Measurements from ENCODE around the gene PDCD2.
"Not testable (repeated sequence)": the region's sequence is repeated elsewhere in the genome, so short reads cannot be mapped to it uniquely, and the experiment has no call there.

PDCD2 gene

DNA sequence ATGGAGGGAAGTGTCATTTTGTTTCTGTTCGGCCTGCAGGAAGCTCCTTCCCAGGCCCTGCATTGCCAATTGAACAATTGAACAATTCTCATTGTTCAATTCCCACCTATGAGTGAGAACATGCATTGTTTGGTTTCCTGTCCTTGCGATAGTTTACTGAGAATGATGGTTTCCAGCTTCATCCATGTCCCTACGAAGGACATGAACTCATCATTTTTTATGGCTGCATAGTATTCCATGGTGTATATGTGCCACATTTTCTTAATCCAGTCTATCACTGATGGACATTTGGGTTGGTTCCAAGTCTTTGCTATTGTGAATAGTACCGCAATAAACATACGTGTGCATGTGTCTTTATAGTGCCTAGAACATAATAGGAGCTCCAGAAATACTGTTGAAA lies 56.4 kb downstream of the PDCD2 start:
- not testable (repeated sequence) for H3K36me3 ChIP-seq (ENCODE audit: control insufficient read depth, insufficient read depth, low read length); H3K9me3 ChIP-seq (ENCODE audit: control insufficient read depth, low read length); H3K4me3 ChIP-seq (ENCODE audit: insufficient read depth, low read depth, low read length, poor library complexity, severe bottlenecking); H3K27me3 ChIP-seq (replicated peaks; ENCODE audit: control insufficient read depth, insufficient read depth, low read length, poor library complexity, severe bottlenecking); DNase-seq; H3K27ac ChIP-seq (ENCODE audit: insufficient read depth, low read length, poor library complexity, severe bottlenecking); H3K4me1 ChIP-seq (ENCODE audit: control insufficient read depth, insufficient read depth, low read length, poor library complexity, severe bottlenecking)

DNA sequence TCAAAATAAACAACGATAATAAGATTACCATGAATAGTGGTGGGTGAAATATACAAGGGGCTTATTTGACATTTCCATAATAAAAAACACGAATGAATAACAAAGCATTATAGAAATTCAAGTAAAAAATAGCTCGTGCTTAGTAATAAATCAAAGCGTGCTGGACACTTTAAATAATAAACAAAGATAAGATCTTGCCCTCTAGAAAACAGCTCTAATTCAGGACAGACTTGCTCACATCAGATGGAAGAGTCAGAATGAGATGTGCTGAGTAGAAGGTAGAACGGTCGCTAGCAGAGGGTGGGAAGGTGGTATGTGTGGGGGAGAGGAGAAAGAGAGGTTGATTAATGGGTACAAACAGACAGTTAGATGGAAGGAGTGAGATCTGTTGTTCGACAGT lies 58.6 kb downstream of the PDCD2 start:
- H3K4me1 ChIP-seq (ENCODE audit: control insufficient read depth, insufficient read depth, low read length, poor library complexity, severe bottlenecking) = no peaks in the 10 kb centered on the region
- H3K27me3 ChIP-seq (replicated peaks; ENCODE audit: control insufficient read depth, insufficient read depth, low read length, poor library complexity, severe bottlenecking) = no peaks in the 10 kb centered on the region
- no peaks in the 10 kb centered on the region for H3K36me3 ChIP-seq (ENCODE audit: control insufficient read depth, insufficient read depth, low read length)
- no peaks in the 10 kb centered on the region for H3K9me3 ChIP-seq (ENCODE audit: control insufficient read depth, low read length)
- no peak overlapping the region for H3K4me3 ChIP-seq (ENCODE audit: insufficient read depth, low read depth, low read length, poor library complexity, severe bottlenecking)
- H3K27ac ChIP-seq (ENCODE audit: insufficient read depth, low read length, poor library complexity, severe bottlenecking) = no peak overlapping the region
- DNase-seq = no peak

Data from effector memory CD4-positive, alpha-beta T cell (primary cell).